LNCaP clone FGC (cell line): Measurements from ENCODE around the gene COLEC12.
A peak's percentile ranks its signal among the peaks of the same experiment; 100 is the strongest.

Experiments used
- DNase-seq: peaks from one replicate; pipeline ENCODE4 v3.0.0-alpha.2; 2011; ENCODE audit warnings: low read depth
- H3K4me3 ChIP-seq: 2 replicates; pipeline ENCODE4 v1.5.1; 2011; ENCODE audit warnings: mild to moderate bottlenecking, low read depth, low read length, control low read depth
- TF ChIP-seq, protein P1 (sequence below): IDR thresholded peaks from 2 replicates; pipeline ENCODE4 v1.5.1; 2012; ENCODE audit warnings: mild to moderate bottlenecking; ENCODE audit not compliant: control insufficient read depth, insufficient read depth; ENCODE audit errors: extremely low read depth

COLEC12 gene

DNA sequence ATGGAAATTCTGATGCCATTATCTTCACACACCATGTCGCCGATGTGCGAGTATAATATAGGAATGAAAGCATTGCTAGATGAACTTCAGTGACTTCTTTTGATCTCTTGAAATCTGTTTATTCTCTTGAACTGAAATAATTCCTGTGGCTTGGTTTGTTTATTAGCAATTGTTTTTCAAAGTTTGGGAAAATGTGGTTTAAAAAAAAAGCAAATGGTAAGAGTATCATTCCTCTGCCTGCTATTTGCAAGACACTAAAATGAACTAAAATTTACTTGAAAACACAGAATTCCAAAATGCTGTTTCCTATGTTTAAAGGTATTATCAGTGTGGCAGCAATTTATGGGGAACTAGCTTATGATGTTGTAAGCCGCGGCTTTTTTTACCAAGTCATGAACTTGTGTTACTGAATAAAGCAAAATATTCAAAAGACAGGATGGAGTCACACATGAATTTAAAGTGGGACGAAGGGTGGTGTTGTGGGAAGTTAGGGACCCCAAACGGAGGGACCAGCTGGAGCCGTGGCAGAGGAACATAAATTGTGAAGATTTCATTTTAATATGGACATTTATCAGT, 96.4 kb downstream of the COLEC12 start:
- TF ChIP-seq, protein P1, sequence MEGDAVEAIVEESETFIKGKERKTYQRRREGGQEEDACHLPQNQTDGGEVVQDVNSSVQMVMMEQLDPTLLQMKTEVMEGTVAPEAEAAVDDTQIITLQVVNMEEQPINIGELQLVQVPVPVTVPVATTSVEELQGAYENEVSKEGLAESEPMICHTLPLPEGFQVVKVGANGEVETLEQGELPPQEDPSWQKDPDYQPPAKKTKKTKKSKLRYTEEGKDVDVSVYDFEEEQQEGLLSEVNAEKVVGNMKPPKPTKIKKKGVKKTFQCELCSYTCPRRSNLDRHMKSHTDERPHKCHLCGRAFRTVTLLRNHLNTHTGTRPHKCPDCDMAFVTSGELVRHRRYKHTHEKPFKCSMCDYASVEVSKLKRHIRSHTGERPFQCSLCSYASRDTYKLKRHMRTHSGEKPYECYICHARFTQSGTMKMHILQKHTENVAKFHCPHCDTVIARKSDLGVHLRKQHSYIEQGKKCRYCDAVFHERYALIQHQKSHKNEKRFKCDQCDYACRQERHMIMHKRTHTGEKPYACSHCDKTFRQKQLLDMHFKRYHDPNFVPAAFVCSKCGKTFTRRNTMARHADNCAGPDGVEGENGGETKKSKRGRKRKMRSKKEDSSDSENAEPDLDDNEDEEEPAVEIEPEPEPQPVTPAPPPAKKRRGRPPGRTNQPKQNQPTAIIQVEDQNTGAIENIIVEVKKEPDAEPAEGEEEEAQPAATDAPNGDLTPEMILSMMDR = no peak
- no peak for DNase-seq
- H3K4me3 ChIP-seq = no peak overlapping the region

DNA sequence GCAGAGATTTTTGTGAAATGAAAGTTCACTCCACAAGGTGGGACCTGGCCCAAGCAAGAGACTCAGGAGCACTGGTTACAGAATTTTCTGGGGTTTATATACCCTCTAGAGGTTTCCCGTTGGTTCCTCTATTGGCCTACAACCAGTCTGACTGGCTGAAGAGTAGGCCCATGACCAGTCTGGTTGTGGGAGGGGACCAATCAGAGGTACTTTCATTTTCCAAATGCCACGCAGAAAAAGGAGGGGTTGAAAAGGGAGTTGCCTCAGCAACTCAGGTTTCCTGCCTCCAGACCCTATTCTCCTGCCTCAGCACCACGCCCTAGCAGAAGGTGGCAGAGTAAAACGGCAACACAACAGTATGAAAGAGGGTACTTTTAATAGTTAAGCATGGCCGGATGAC, 98.4 kb downstream of the COLEC12 start:
- TF ChIP-seq, protein P1 = no peak
- DNase-seq = no peak
- H3K4me3 ChIP-seq = no peak overlapping the region

DNA sequence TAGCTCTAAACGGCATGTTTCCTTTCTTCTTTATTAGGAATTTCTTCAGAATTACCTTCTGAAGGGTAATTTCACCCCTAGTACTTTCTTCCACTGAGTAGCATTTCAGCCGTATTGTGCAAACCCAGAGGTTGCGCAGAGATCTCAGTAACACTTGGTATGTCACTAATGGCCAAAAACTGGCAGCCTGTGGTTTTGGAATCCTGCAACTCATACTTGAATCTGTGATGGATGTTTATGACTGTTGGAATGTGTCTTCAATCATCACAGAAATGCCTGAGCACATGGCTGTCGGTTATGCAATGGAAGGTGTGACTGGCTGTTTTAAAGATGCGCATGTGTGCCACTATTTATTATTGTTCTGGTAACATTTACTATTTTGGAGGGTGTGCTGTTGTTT, 100.0 kb downstream of the COLEC12 start:
- TF ChIP-seq, protein P1 = no peak
- no peak overlapping the region for H3K4me3 ChIP-seq
- no peak for DNase-seq

DNA sequence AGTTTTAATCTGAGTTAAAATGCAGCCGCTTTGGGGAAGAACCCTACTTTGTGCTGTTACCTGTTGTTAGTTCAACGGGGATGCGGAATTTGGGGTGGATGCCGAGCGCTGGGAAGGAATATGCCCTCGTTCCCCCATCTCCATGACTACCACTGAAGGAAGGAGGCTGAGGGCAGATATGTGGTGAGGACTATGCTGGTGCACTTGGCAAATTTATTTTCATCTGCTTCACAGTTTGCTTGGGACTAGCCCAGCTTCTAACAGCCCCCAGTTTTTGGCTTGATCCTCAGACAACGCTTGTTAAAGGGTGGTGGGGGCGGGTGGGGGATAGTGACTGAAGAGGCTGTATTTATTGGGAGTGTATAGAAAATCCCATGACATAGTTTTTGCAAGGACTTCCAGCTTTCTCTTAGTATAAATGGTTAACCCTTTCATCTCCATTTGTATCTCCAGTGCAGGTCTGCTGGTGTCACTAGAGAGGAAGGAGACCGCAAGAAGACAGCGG, 100.8 kb downstream of the COLEC12 start:
- H3K4me3 ChIP-seq = no peak overlapping the region
- no peak for DNase-seq

DNA sequence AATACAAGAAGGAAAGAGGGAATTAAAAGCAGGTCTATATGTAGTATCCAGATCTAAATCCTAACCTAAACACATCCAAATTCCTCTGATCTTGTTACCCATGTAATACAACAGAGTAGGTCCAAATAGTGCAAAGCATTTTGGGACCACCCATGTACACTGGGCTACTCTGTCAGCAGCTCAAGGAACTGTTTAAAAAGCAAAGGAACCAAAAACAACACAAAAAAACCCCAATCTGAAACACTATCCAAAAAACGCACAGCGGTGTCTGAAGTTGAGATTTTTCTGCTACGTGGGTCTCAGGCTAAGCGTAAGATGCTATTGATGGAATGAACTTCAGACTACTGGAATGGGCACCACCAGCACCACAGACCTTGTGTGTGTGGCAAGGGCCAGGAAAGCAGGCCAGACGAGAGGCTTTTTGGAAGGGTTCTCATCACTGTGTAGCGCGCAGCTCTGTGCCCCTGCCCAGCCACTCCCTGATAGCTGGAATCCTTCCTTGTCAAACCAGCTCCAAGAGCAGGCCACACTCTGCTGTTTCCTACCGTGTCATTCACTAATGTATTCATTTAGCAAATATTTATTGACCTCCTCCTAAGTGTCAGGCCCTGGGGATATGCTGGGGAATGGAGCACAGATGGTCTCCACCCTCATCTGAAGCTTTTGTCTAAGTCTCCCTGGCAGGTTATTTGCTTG, 101.4 kb downstream of the COLEC12 start:
- TF ChIP-seq, protein P1 = no peak
- peak; percentile 28 for DNase-seq
- H3K4me3 ChIP-seq = no peak overlapping the region

More for the DNA sequence above, 100.8 kb downstream of the COLEC12 start:
- TF ChIP-seq, protein P1 = no peak

DNA sequence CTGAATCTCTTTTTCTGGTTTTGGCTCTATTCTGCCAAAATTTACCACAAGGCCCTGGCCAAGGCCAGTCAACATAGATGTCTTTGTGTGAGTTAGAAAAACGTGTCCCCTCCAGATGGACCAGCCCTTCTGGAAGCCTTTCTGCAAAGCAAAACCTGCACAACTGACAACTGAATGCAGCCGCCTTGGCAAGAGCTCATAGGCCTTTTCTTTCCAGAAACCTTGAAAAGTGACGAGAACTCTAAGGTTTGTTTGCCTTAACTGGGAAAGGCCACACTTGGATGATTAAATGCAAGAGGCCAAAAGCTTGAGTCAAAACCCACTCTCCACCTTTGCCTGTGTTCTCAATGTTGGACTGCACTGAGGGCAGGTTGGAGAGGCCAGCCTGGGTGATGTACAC, 103.9 kb downstream of the COLEC12 start:
- TF ChIP-seq, protein P1 = no peak
- no peak overlapping the region for H3K4me3 ChIP-seq
- no peak for DNase-seq

DNA sequence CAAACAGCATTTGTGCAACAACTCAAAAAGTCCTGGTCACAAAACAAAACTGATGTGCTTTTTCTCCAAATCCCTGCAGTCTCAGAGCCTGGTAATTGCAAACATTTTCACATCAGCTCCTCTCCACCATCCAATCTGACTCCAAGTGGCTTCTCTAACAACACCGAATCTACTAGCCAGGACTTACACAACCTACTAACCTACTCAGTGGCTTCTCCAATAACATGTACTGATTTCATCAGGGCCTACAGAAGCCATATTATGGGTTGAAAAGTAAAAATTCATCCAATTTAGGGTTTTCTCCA, 104.3 kb downstream of the COLEC12 start:
- TF ChIP-seq, protein P1 = no peak
- H3K4me3 ChIP-seq = no peak overlapping the region
- DNase-seq = no peak
